Body of pancreas (tissue), 4 donors: Measurements from ENCODE around the gene LAPTM4A. TPM values are rescaled to one million over a fixed set of nuclear protein-coding genes. Genes with fewer than 3 reads are reported as not detected.

Experiments
- ATAC-seq: fragments of 150-250 bp; one replicate; pipeline ENCODE4 v1.9.1; 2016
- DNase-seq, 4 donors: peaks; one replicate each; pipeline ENCODE4 v3.0.0-alpha.2; 2019
- H3K27ac ChIP-seq, 4 donors: fragments of 200-600 bp; sonication (generic); 1 replicate in 3 of 4; 2 replicates in 1 of 4; pipeline versions ENCODE4 v1.5.1 to v1.6.1; 2016 to 2019; ENCODE audit warnings: mild to moderate bottlenecking in 1 of 4, mixed read lengths in 1 of 4, moderate library complexity in 1 of 4
- H3K27me3 ChIP-seq, 2 donors: fragments of 200-600 bp; sonication (generic); one replicate each; pipeline ENCODE4 v1.6.0; 2016; ENCODE audit warnings: mild to moderate bottlenecking in 1 of 2
- H3K36me3 ChIP-seq, 2 donors: fragments of 200-600 bp; sonication (generic); replicated peaks in 1 of 2; 2 replicates each; pipeline ENCODE4 v1.5.1; 2016; ENCODE audit warnings: low read depth in 2 of 2; ENCODE audit not compliant: insufficient read depth in 1 of 2
- H3K4me1 ChIP-seq: fragments of 200-600 bp; sonication (generic); one replicate; pipeline ENCODE4 v1.6.0; 2016
- H3K4me3 ChIP-seq, 2 donors: fragments of 200-600 bp; sonication (generic); 1 replicate in 1 of 2; 2 replicates in 1 of 2; pipeline ENCODE4 v1.5.1; 2016 to 2019
- H3K9me3 ChIP-seq, 3 donors: fragments of 200-600 bp; sonication (generic); 1 replicate in 2 of 3; 2 replicates in 1 of 3; pipeline ENCODE4 v1.5.1; 2016
- POLR2A ChIP-seq, 3 donors: fragments of 450-650 bp; IDR thresholded peaks; one replicate each; pipeline ENCODE4 v1.6.1; 2016; ENCODE audit warnings: antibody characterized with exemption in 3 of 3, mild to moderate bottlenecking in 2 of 3
- WGBS, 2 donors: methylation state at CpG; one replicate each; pipeline ENCODE4 v1.1.5; 2017; 5-methylcytosine and 5-hydroxymethylcytosine counted together
- intact Hi-C: fragments of 100-400 bp; cut with DNase I; formaldehyde crosslinking; loops from one replicate; pipeline ENCODE4 v1.15.1; 2023
- total RNA-seq, 2 donors: library from RNA; depleted of rRNA; stranded (reverse); fragments of >200 nt; gene quantifications; one replicate each; pipeline ENCODE4 v1.1.0, GENCODE V29; 2016
- TF ChIP-seq, protein P1 (sequence below), 7 experiments: fragments of 450-650 bp in 4 of 7; fragments of 200-600 bp in 3 of 7; sonication (generic) in 3 of 7; IDR thresholded peaks; one replicate each; pipeline ENCODE4 v1.5.1; 2016 to 2019; ENCODE audit warnings: antibody characterized with exemption in 7 of 7

The LAPTM4A gene
- total RNA-seq, 2 donors from 2014 or later = 39.9 to 100 TPM

DNA sequence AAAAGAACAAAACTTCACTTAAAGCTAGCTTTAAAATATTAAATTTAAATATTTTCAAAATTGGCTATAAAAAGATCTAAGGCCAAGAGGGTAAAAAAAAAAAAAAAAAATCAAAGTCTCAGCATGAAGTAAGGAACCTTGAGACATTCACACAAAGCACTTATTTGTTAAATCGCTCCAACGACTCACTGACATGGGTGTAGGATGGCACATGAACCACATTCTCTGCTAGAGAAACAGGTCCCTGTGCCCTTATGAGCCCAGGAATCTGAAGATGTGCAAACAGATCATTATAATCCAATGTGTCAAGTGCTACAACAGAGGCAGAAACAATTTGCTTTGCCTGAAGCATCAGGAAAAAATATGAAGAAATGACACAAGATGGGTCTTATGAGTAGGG, 13.8 kb downstream of the LAPTM4A start:
- DNase-seq (no peak), ATAC-seq (no peak)
- H3K27ac ChIP-seq = no peak overlapping the region
- H3K9me3 ChIP-seq = no peaks in the 10 kb centered on the region
- H3K36me3 ChIP-seq = peaks cover 0 to 46% of the 10 kb centered on the region in 2 donors
- WGBS, 2 donors = 63 to 79% methylated on average over 2 of the region's 2 CpGs
- intact Hi-C loops = no loop called here
- TF ChIP-seq, protein P1, sequence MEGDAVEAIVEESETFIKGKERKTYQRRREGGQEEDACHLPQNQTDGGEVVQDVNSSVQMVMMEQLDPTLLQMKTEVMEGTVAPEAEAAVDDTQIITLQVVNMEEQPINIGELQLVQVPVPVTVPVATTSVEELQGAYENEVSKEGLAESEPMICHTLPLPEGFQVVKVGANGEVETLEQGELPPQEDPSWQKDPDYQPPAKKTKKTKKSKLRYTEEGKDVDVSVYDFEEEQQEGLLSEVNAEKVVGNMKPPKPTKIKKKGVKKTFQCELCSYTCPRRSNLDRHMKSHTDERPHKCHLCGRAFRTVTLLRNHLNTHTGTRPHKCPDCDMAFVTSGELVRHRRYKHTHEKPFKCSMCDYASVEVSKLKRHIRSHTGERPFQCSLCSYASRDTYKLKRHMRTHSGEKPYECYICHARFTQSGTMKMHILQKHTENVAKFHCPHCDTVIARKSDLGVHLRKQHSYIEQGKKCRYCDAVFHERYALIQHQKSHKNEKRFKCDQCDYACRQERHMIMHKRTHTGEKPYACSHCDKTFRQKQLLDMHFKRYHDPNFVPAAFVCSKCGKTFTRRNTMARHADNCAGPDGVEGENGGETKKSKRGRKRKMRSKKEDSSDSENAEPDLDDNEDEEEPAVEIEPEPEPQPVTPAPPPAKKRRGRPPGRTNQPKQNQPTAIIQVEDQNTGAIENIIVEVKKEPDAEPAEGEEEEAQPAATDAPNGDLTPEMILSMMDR (IDR thresholded peaks at IDR 0.05) = no peak
- H3K27me3 ChIP-seq = no peaks in the 10 kb centered on the region
- no peak overlapping the region for H3K4me3 ChIP-seq
- H3K4me1 ChIP-seq = peaks cover 15% of the 10 kb centered on the region

DNA sequence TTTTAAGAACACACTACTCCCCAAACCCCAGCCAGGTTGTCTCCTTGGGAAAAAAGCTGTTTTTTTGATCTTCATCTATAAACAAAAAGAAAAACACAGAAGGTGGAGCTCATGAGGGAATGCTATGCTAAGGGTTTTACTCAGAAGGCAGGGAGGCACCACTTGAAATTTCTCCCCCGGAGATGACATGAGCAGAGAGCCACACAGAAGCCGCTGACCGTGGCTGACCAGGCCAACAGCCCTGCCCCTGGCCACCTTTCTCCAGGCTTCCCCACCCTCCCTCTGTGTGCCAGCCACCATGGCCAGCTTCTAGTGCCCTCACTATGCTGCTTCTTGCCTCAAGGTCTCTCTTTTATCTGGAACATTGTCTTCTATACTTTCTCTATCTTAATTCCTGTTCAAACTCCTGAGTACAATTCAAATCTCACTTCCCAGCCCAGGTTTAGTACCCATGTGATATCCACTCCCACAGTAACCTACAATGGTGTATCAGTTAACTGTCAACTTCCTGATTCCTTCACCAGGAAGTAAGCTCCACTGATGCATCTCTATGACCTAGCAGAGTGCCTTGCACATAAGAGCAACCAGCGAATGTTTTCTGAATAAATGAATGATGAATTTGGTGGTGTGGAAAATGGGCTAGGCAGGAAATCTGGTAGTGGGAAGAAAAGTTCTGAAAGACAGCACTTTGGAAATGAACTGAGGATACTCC, 15.3 kb downstream of the LAPTM4A start:
- Histone ChIP-seq H3K9me3 (no peaks in the 10 kb centered on the region), H3K27ac (no peak overlapping the region), H3K27me3 (no peaks in the 10 kb centered on the region), H3K36me3 (peaks cover 0 to 58% of the 10 kb centered on the region in 2 donors), H3K4me3 (no peak overlapping the region), H3K4me1 (peaks cover 5% of the 10 kb centered on the region)
- no peak for TF ChIP-seq POLR2A (IDR thresholded peaks at IDR 0.05)
- TF ChIP-seq, protein P1 (IDR thresholded peaks at IDR 0.05) = no peak
- intact Hi-C loops = no loop called here
- ATAC-seq = no peak
- no peak for DNase-seq
- WGBS, 2 donors = 66 to 80% methylated on average over 4 of the region's 4 CpGs

DNA sequence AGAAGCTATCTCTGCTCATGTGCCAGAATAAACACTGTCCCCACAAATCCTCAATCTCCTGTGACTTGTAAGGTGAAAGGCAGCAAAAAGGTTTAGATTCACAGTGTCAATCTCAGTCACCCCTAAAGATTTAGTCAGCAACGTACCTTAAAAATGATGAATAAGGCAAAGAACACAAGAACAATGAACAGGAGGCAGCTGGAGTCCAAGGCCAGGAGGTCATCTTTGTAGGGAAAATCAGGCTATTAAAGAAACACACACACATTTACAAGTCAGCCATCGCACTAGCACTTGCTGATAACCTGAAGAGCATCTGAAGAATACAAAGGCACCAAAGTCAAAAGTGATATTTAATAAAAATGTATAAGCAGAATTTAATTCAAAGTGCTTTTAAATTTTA, 16.6 kb downstream of the LAPTM4A start:
- 56 to 59% methylated on average over 2 of the region's 2 CpGs for WGBS, 2 donors
- no peak for ATAC-seq
- intact Hi-C loops = no loop called here
- H3K36me3 ChIP-seq = peaks cover 0 to 58% of the 10 kb centered on the region in 2 donors
- no peak for TF ChIP-seq POLR2A (IDR thresholded peaks at IDR 0.05)
- TF ChIP-seq, protein P1 (IDR thresholded peaks at IDR 0.05) = no peak
- DNase-seq = no peak
- H3K4me3 ChIP-seq = no peak overlapping the region
- no peaks in the 10 kb centered on the region for H3K27me3 ChIP-seq
- no peaks in the 10 kb centered on the region for H3K4me1 ChIP-seq
- H3K9me3 ChIP-seq = no peaks in the 10 kb centered on the region
- no peak overlapping the region for H3K27ac ChIP-seq

DNA sequence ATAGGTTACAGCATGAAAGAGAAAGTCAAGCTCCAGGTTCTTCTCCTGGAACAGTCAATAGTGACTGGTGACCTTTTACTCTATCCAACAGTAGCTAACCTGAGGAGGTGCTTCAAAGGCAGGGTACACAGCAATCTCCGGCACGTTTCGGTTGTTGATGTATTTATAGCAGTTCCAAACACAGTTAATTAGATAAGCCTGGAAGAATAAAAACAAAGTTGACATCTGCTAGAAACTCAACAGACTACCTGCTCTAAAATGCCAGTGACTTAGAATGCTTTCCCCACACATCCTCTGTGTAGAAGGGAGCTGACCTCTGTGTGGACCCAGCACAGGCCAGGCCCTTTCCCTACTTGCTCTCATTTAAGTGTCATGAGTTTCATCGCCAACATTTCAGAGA, 17.2 kb downstream of the LAPTM4A start:
- no peaks in the 10 kb centered on the region for H3K4me1 ChIP-seq
- TF ChIP-seq, protein P1 (IDR thresholded peaks at IDR 0.05) = no peak
- TF ChIP-seq POLR2A (IDR thresholded peaks at IDR 0.05) = no peak
- intact Hi-C loops = no loop called here
- no peaks in the 10 kb centered on the region for H3K27me3 ChIP-seq
- WGBS, 2 donors = 60 to 67% methylated on average over 4 of the region's 4 CpGs
- H3K9me3 ChIP-seq = no peaks in the 10 kb centered on the region
- no peak overlapping the region for H3K4me3 ChIP-seq
- H3K36me3 ChIP-seq = peaks cover 0 to 55% of the 10 kb centered on the region in 2 donors
- ATAC-seq = no peak
- no peak for DNase-seq
- H3K27ac ChIP-seq = no peak overlapping the region

DNA sequence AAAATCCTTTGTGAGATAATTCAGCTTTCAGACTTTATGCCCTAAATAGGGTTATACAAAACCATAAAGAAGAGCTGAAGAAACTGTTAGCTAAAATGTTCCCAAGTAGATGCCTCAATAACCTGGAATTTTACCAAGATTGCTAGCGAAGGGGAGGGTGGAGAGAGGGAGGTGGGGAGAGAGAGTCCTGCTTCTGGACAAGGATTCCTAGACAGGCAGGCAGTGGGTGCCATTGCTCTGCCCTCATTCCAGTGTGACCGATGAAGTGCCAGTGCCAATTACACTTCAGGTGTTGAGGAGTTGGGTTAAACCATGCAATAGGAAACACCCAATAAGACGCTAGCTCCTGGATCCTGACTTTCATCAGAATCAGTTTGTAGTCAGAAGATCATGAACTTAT, 18.1 kb downstream of the LAPTM4A start:
- WGBS, 2 donors = 80 to 86% methylated on average over 3 of the region's 3 CpGs
- DNase-seq (no peak), ATAC-seq (no peak)

More for the DNA sequence above, 18.1 kb downstream of the LAPTM4A start:
- Histone ChIP-seq H3K4me3 (no peak overlapping the region), H3K27me3 (no peaks in the 10 kb centered on the region), H3K4me1 (no peaks in the 10 kb centered on the region), H3K36me3 (peaks cover 0 to 51% of the 10 kb centered on the region in 2 donors), H3K9me3 (no peaks in the 10 kb centered on the region), H3K27ac (no peak overlapping the region)
- no peak for TF ChIP-seq POLR2A (IDR thresholded peaks at IDR 0.05)
- intact Hi-C loops = no loop called here
